K562 (cell line): ENCODE results near the gene H3-3A. TPM values are rescaled to one million over a fixed set of nuclear protein-coding genes. Genes with fewer than 3 reads are reported as not detected.

ENCODE experiments used
- BRD4 ChIP-seq: fragments of 200-600 bp; sonication (generic); IDR thresholded peaks from 2 replicates; pipeline ENCODE4 v1.6.1; 2017; ENCODE audit warnings: inconsistent platforms
- BRF2 ChIP-seq: IDR thresholded peaks from 3 replicates; pipeline ENCODE4 v1.6.1; 2011; ENCODE audit warnings: borderline replicate concordance, mild to moderate bottlenecking; ENCODE audit not compliant: insufficient read length, insufficient read depth
- C11orf30 ChIP-seq: fragments of 450-650 bp; IDR thresholded peaks from 2 replicates; pipeline ENCODE4 v1.6.1; 2016; ENCODE audit warnings: low read depth, mild to moderate bottlenecking
- CREB3 ChIP-seq: fragments of 450-650 bp; conservative IDR thresholded peaks from 2 replicates; pipeline ENCODE4 v1.6.1; 2016; ENCODE audit warnings: missing genetic modification characterization, low read depth, mild to moderate bottlenecking, missing compliant biosample characterization, moderate library complexity
- ELF1 ChIP-seq: fragments of 200-800 bp; sonication (Bioruptor generic); IDR thresholded peaks from 2 replicates; pipeline ENCODE4 v1.6.1; 2016; ENCODE audit warnings: missing genetic modification characterization, missing compliant biosample characterization
- FOXK1 ChIP-seq: sonication (generic); formaldehyde crosslinking; IDR thresholded peaks from 2 replicates; pipeline ENCODE4 v1.8.0; 2022; ENCODE audit warnings: missing genetic modification reagents, mild to moderate bottlenecking, borderline replicate concordance
- FOXK2 ChIP-seq, 2 experiments: fragments of 450-650 bp; IDR thresholded peaks in 1 of 2; conservative IDR thresholded peaks in 1 of 2; 2 replicates each; pipeline ENCODE4 v1.6.1; 2016; ENCODE audit warnings: low read depth in 2 of 2, mild to moderate bottlenecking in 1 of 2
- GABPB1 ChIP-seq: sonication (generic); formaldehyde crosslinking; IDR thresholded peaks from 2 replicates; pipeline ENCODE4 v1.8.0; 2022; ENCODE audit warnings: mild to moderate bottlenecking, missing genetic modification reagents
- HEY1 ChIP-seq: fragments of 250-450 bp; sonication (Bioruptor Pico); IDR thresholded peaks from 2 replicates; pipeline ENCODE4 v1.5.0; 2020; ENCODE audit warnings: mild to moderate bottlenecking, moderate library complexity, borderline replicate concordance
- HSF4 ChIP-seq: fragments of 250-450 bp; sonication (Bioruptor Pico); IDR thresholded peaks from 2 replicates; pipeline ENCODE4 v2.1.2; 2022; ENCODE audit warnings: mild to moderate bottlenecking, moderate library complexity, borderline replicate concordance
- JUND ChIP-seq, 2 experiments: IDR thresholded peaks; 2 replicates in 1 of 2; 3 replicates in 1 of 2; pipeline ENCODE4 v1.6.1; 2011; ENCODE audit warnings: borderline replicate concordance in 2 of 2, low read depth in 2 of 2, low read length in 2 of 2, improper control_type of control experiment in 1 of 2, missing biosample characterization in 1 of 2, missing genetic modification characterization in 1 of 2, missing genetic modification reagents in 1 of 2
- KDM1A ChIP-seq, 2 experiments: fragments of 450-650 bp; IDR thresholded peaks; 2 replicates each; pipeline ENCODE4 v1.6.1; 2016; ENCODE audit warnings: mild to moderate bottlenecking in 2 of 2
- NCOA6 ChIP-seq: fragments of 450-650 bp; IDR thresholded peaks from 2 replicates; pipeline ENCODE4 v1.6.1; 2017; ENCODE audit warnings: mild to moderate bottlenecking
- PHTF2 ChIP-seq: fragments of 250-450 bp; sonication (Bioruptor Pico); IDR thresholded peaks from 2 replicates; pipeline ENCODE4 v1.5.0; 2021; ENCODE audit warnings: mild to moderate bottlenecking
- PPARD ChIP-seq: fragments of 250-450 bp; sonication (Bioruptor Pico); IDR thresholded peaks from 2 replicates; pipeline ENCODE4 v1.8.0; 2022; ENCODE audit warnings: inconsistent platforms, mild to moderate bottlenecking, moderate library complexity
- RBM22 ChIP-seq: fragments of 200-400 bp; formaldehyde crosslinking; IDR thresholded peaks from 2 replicates; pipeline ENCODE4 v1.6.1; 2018; ENCODE audit warnings: low read length, low read depth; ENCODE audit not compliant: poor library complexity, severe bottlenecking
- SMARCC2 ChIP-seq: fragments of 450-650 bp; IDR thresholded peaks from 2 replicates; pipeline ENCODE4 v1.6.1; 2017; ENCODE audit warnings: antibody characterized with exemption, moderate library complexity, mild to moderate bottlenecking, low read depth
- SMARCE1 ChIP-seq: fragments of 450-650 bp; IDR thresholded peaks from 2 replicates; pipeline ENCODE4 v1.7.1; 2016; ENCODE audit warnings: mild to moderate bottlenecking
- SUPT5H ChIP-seq: fragments of 450-650 bp; IDR thresholded peaks from 2 replicates; pipeline ENCODE4 v1.6.1; 2016
- U2AF1 ChIP-seq: fragments of 200-400 bp; formaldehyde crosslinking; optimal IDR thresholded peaks from 2 replicates; pipeline ENCODE3; 2017; ENCODE audit warnings: mild to moderate bottlenecking, low read depth, low read length, moderate library complexity
- XRCC4 ChIP-seq: IDR thresholded peaks from one replicate; pipeline ENCODE4 v1.6.1; 2011; ENCODE audit not compliant: insufficient read depth, insufficient read length; ENCODE audit errors: extremely low read depth
- ZFP1 ChIP-seq: fragments of 450-650 bp; formaldehyde crosslinking; IDR thresholded peaks from 2 replicates; pipeline ENCODE4 v1.4.0; 2020; ENCODE audit warnings: mild to moderate bottlenecking, mixed read lengths
- ZKSCAN1 ChIP-seq: fragments of 150-350 bp; IDR thresholded peaks from 2 replicates; pipeline ENCODE4 v1.6.1; 2016; ENCODE audit warnings: low read depth, low read length
- ZNF212 ChIP-seq: fragments of 450-650 bp; formaldehyde crosslinking; IDR thresholded peaks from 2 replicates; pipeline ENCODE4 v1.4.0; 2020; ENCODE audit warnings: mild to moderate bottlenecking
- ZNF282 ChIP-seq: sonication (generic); formaldehyde crosslinking; IDR thresholded peaks from 2 replicates; pipeline ENCODE4 v1.8.1; 2023; ENCODE audit warnings: missing genetic modification reagents
- ZNF449 ChIP-seq: fragments of 250-450 bp; sonication (Bioruptor Pico); IDR thresholded peaks from 2 replicates; pipeline ENCODE4 v1.8.0; 2022; ENCODE audit warnings: moderate library complexity, mild to moderate bottlenecking, inconsistent platforms
- polyA plus RNA-seq, 8 experiments: library from polyadenylated mRNA; depleted of rRNA in 4 of 8; stranded (reverse) in 5 of 8; unstranded in 3 of 8; fragments of >200 nt; fragmentation: Nextera tagmentation in 2 of 8; fragmentation: Illumina TruSeq in 1 of 8; extraction: Ambion mirVana in 2 of 8; extraction: Trizol in 1 of 8; gene quantifications; 2 replicates each; pipeline versions ENCODE4 v1.2.1 to v1.2.3, GENCODE V29; 2011 to 2014; ENCODE audit warnings: inconsistent platforms in 1 of 8, missing spikeins in 1 of 8
- total RNA-seq, 7 experiments: library from RNA; depleted of rRNA in 6 of 7; stranded (reverse); fragments of >200 nt in 6 of 7; fragmentation: Illumina TruSeq in 2 of 7; extraction: Trizol in 2 of 7; gene quantifications; 2 replicates each; pipeline versions ENCODE4 v1.2.1 to v1.2.3, GENCODE V29; 2011 to 2021; ENCODE audit warnings: low replicate concordance in 1 of 7

Gene H3-3A
- total and polyA plus RNA-seq, 9 of the 15 experiments (the other 6 are each of a cell fraction or from before 2014, with no cell fraction given), result 426 to 1,083 (median 591) TPM

- TF ChIP-seq ZNF449 (CRISPR knock-in tag) (0 out of 2 replicates have a peak, but pooled peaks have one; percentile 7), JUND (IDR thresholded peaks at IDR 0.05; ENCODE audit: borderline replicate concordance, low read depth, low read length) (no peak), JUND (tag; IDR thresholded peaks at IDR 0.05; ENCODE audit: borderline replicate concordance, low read depth, low read length) (peak; percentile 35; the same call in 1 of the 3 replicates), ZNF212 (no peak), BRF2 (no peak), CREB3 (0 out of 2 replicates have a peak, but pooled peaks have one; percentile 40), ZFP1 (CRISPR knock-in tag) (0 out of 2 replicates have a peak, but pooled peaks have one; percentile 35), GABPB1 (CRISPR knock-in tag) (no peak), BRD4 (no peak), KDM1A (IDR thresholded peaks at IDR 0.05) (no peak), HSF4 (CRISPR knock-in tag) (no peak), C11orf30 (no peak), ZKSCAN1 (0 out of 2 replicates have a peak, but pooled peaks have one; percentile 10), RBM22 (no peak), SMARCE1 (peak; percentile 51; the same call in 1 of the 2 replicates), NCOA6 (no peak), PHTF2 (CRISPR knock-in tag) (0 out of 2 replicates have a peak, but pooled peaks have one; percentile 49), U2AF1 (no peak), HEY1 (no peak), PPARD (CRISPR knock-in tag) (no peak), SUPT5H (no peak), ZNF282 (CRISPR knock-in tag) (no peak), FOXK1 (CRISPR knock-in tag) (no peak), SMARCC2 (no peak), ELF1 (tag) (peak; percentile 19; the same call in 1 of the 2 replicates), FOXK2 (conservative IDR thresholded peaks at IDR 0.05 in 1 of 2, IDR thresholded peaks at IDR 0.05 in 1 of 2; ENCODE audit: low read depth in 2 of 2) (0 out of 4 replicates have a peak, but pooled peaks of 1 of the 2 experiments have one; percentile 35), XRCC4 (no peak)
Measured at GRCh38 chr1:226029093-226029496, 33.4 kb upstream of the H3-3A start (continued).
